Nephron progenitor cell (in vitro differentiated cells): Measurements from ENCODE around the gene ATP10A.
"Not testable (repeated sequence)": the region's sequence is repeated elsewhere in the genome, so short reads cannot be mapped to it uniquely, and the experiment has no call there.

Experiments
- DNase-seq: peaks from one replicate; pipeline ENCODE4 v3.0.0; 2021
- H3K27ac Mint-ChIP-seq: 2 replicates; pipeline ENCODE4 v1.8.0; 2021; ENCODE audit warnings: mild to moderate bottlenecking, moderate library complexity, mixed read lengths
- H3K27me3 Mint-ChIP-seq: 2 replicates; pipeline ENCODE4 v1.8.0; 2021; ENCODE audit warnings: mild to moderate bottlenecking, low read depth, mixed read lengths; ENCODE audit not compliant: poor library complexity
- H3K36me3 Mint-ChIP-seq: 2 replicates; pipeline ENCODE4 v1.8.0; 2021; ENCODE audit warnings: low read depth, mixed read lengths
- H3K4me1 Mint-ChIP-seq: 2 replicates; pipeline ENCODE4 v1.8.0; 2021; ENCODE audit warnings: mixed read lengths
- H3K4me3 Mint-ChIP-seq: 2 replicates; pipeline ENCODE4 v1.8.0; 2021; ENCODE audit warnings: mild to moderate bottlenecking, moderate library complexity, mixed read lengths
- H3K9me3 Mint-ChIP-seq: 2 replicates; pipeline ENCODE4 v1.8.0; 2021; ENCODE audit warnings: mild to moderate bottlenecking, moderate library complexity, mixed read lengths
- CTCF ChIP-seq: fragments of 200-600 bp; sonication (generic); IDR thresholded peaks from 2 replicates; pipeline ENCODE4 v1.5.0; 2021; ENCODE audit warnings: antibody characterized with exemption

ATP10A gene

GRCh38 chr15:25774871-25775270, 88.3 kb downstream of the ATP10A start:
- Mint-ChIP-seq H3K36me3 (no peaks in the 10 kb centered on the region), H3K4me3 (no peak overlapping the region), H3K4me1 (peaks cover 48% of the 10 kb centered on the region)

GRCh38 chr15:25773248-25773647, 89.9 kb downstream of the ATP10A start:
- H3K27me3 Mint-ChIP-seq: no peaks in the 10 kb centered on the region
- no peak for DNase-seq
- peaks cover 37% of the 10 kb centered on the region for H3K4me1 Mint-ChIP-seq
- no peak overlapping the region for H3K27ac Mint-ChIP-seq
- no peak overlapping the region for H3K4me3 Mint-ChIP-seq
- no peak for TF ChIP-seq CTCF
- no peaks in the 10 kb centered on the region for H3K9me3 Mint-ChIP-seq
- no peaks in the 10 kb centered on the region for H3K36me3 Mint-ChIP-seq

More at GRCh38 chr15:25774871-25775270, 88.3 kb downstream of the ATP10A start:
- no peak for DNase-seq
- Mint-ChIP-seq H3K9me3 (no peaks in the 10 kb centered on the region), H3K27ac (no peak overlapping the region), H3K27me3 (peaks cover 5% of the 10 kb centered on the region)
- no peak for TF ChIP-seq CTCF

- H3K9me3 Mint-ChIP-seq: no peaks in the 10 kb centered on the region
- H3K27me3 Mint-ChIP-seq: no peaks in the 10 kb centered on the region
- DNase-seq: no peak
- H3K36me3 Mint-ChIP-seq: no peaks in the 10 kb centered on the region
- H3K4me3 Mint-ChIP-seq: no peak overlapping the region
- no peak overlapping the region for H3K27ac Mint-ChIP-seq
- TF ChIP-seq CTCF: no peak
- H3K4me1 Mint-ChIP-seq: peaks cover 35% of the 10 kb centered on the region
These were observed 90.6 kb downstream of the ATP10A start for GRCh38 chr15:25772500-25772899.

GRCh38 chr15:25771736-25772135, 91.4 kb downstream of the ATP10A start:
- H3K27ac Mint-ChIP-seq, DNase-seq, H3K4me3 Mint-ChIP-seq, H3K27me3 Mint-ChIP-seq, H3K9me3 Mint-ChIP-seq, H3K36me3 Mint-ChIP-seq: not testable (repeated sequence)
- H3K4me1 Mint-ChIP-seq: peaks cover 33% of the 10 kb centered on the region

GRCh38 chr15:25771338-25771706, 91.8 kb downstream of the ATP10A start:
- Mint-ChIP-seq H3K27me3 (no peaks in the 10 kb centered on the region), H3K36me3 (no peaks in the 10 kb centered on the region), H3K27ac (no peak overlapping the region), H3K4me1 (peaks cover 33% of the 10 kb centered on the region), H3K4me3 (no peak overlapping the region), H3K9me3 (no peaks in the 10 kb centered on the region)
- DNase-seq: no peak
- TF ChIP-seq CTCF: no peak

GRCh38 chr15:25770618-25771337, 92.3 kb downstream of the ATP10A start:
- no peaks in the 10 kb centered on the region for H3K9me3 Mint-ChIP-seq
- H3K36me3 Mint-ChIP-seq: no peaks in the 10 kb centered on the region
- no peak overlapping the region for H3K4me3 Mint-ChIP-seq
- DNase-seq: no peak
- no peaks in the 10 kb centered on the region for H3K27me3 Mint-ChIP-seq
- TF ChIP-seq CTCF: no peak
- H3K27ac Mint-ChIP-seq: no peak overlapping the region
- peaks cover 34% of the 10 kb centered on the region for H3K4me1 Mint-ChIP-seq
